NCI-H2196 treated with DMSO at 0.1 percent for 48 hours (cell line): ENCODE data around the gene GOLT1B.
"Not testable (repeated sequence)": the region's sequence is repeated elsewhere in the genome, so short reads cannot be mapped to it uniquely, and the experiment has no call there.

Experiments used
- DNase-seq: peaks from one replicate; lab custom pipeline; 2025; ENCODE audit not compliant: unreplicated experiment; lab: John Stamatoyannopoulos, UW

Gene GOLT1B

GRCh38 chr12:21501258-21502163 lies at the start of gene GOLT1B, which contains the start of gene RECQL:
GOLT1B (plus strand) TSS chr12:21501789; CDS start chr12:21501924, 135 bp downstream.
RECQL (minus strand) TSS chr12:21501635; CDS start chr12:21499570, 2,065 bp downstream.
- peak; percentile 100 for DNase-seq

GRCh38 chr12:21453312-21453852 lies 48.2 kb upstream of the GOLT1B start:
- no peak for DNase-seq

- no peak for DNase-seq
Measured at GRCh38 chr12:21456291-21456780, 45.3 kb upstream of the GOLT1B start.

GRCh38 chr12:21459474-21459873 lies 42.1 kb upstream of the GOLT1B start:
- DNase-seq = no peak

GRCh38 chr12:21467334-21467733 lies 34.3 kb upstream of the GOLT1B start:
- not testable (repeated sequence) for DNase-seq

GRCh38 chr12:21471294-21471693 lies 30.3 kb upstream of the GOLT1B start:
- DNase-seq = no peak

GRCh38 chr12:21472197-21472823 lies 29.3 kb upstream of the GOLT1B start:
- DNase-seq = no peak

GRCh38 chr12:21475552-21475951 lies 26.0 kb upstream of the GOLT1B start:
- DNase-seq = no peak

GRCh38 chr12:21476949-21477348 lies 24.6 kb upstream of the GOLT1B start:
- DNase-seq = no peak

GRCh38 chr12:21478756-21479455 lies 22.7 kb upstream of the GOLT1B start:
- no peak for DNase-seq

- DNase-seq = peak; percentile 70
Measured at GRCh38 chr12:21483531-21483930, 18.1 kb upstream of the GOLT1B start.

- no peak for DNase-seq
Measured at GRCh38 chr12:21485998-21486397, 15.6 kb upstream of the GOLT1B start.

GRCh38 chr12:21499765-21500164 lies 1.8 kb upstream of the GOLT1B start:
- DNase-seq = no peak

- DNase-seq = no peak
Measured at GRCh38 chr12:21500786-21501257, 767 bp upstream of the GOLT1B start.

- DNase-seq = no peak
Measured at GRCh38 chr12:21502164-21502496, 541 bp downstream of the GOLT1B start.

- no peak for DNase-seq
Measured at GRCh38 chr12:21502872-21503271, 1.3 kb downstream of the GOLT1B start.

GRCh38 chr12:21505888-21506287 lies 4.3 kb downstream of the GOLT1B start:
- no peak for DNase-seq

GRCh38 chr12:21507849-21508248 lies 6.3 kb downstream of the GOLT1B start:
- DNase-seq = no peak

GRCh38 chr12:21509768-21510167 lies 8.2 kb downstream of the GOLT1B start:
- DNase-seq = no peak

- no peak for DNase-seq
Measured at GRCh38 chr12:21516281-21516680, 14.7 kb downstream of the GOLT1B start.

GRCh38 chr12:21518451-21518850 lies 16.9 kb downstream of the GOLT1B start:
- DNase-seq = no peak
